AG04449 (cell line): ENCODE data around the gene PPARD.

Experiments used
- CTCF ChIA-PET: fragments of 350-600 bp; formaldehyde crosslinking; extraction: SDS; loops from one replicate; lab custom pipeline; 2021; ENCODE audit warnings: antibody characterized with exemption; lab: Yijun Ruan, JAX
- POLR2A ChIA-PET: fragments of 400-600, 350-600 bp; formaldehyde crosslinking; extraction: SDS; loops from one replicate; lab custom pipeline; 2020; ENCODE audit warnings: antibody characterized with exemption, inconsistent platforms; lab: Yijun Ruan, JAX
- DNase-seq: peaks from one replicate; pipeline ENCODE4 v3.0.0-alpha.2; 2010; ENCODE audit warnings: low read depth, low spot score
- H3K4me3 ChIP-seq: 2 replicates; pipeline ENCODE4 v1.5.1; 2011; ENCODE audit warnings: low read depth, mild to moderate bottlenecking, control low read depth, low read length
- TF ChIP-seq, protein P1 (sequence below): IDR thresholded peaks from one replicate; pipeline ENCODE4 v1.5.1; 2011; ENCODE audit warnings: mild to moderate bottlenecking, moderate library complexity, low read length, control low read depth, inconsistent platforms; ENCODE audit not compliant: insufficient read depth; ENCODE audit errors: missing control alignments

PPARD gene

GRCh38 chr6:35441205-35441604 lies 98.8 kb downstream of the PPARD start:
- POLR2A ChIA-PET: no interaction called here
- CTCF ChIA-PET: interaction anchor here (1.5 to 14.6 kb wide), 3 partner anchors 8 to 96 kb away, joined by 3 to 430 read pairs (median 91); partner anchors contain the start of genes FANCE and PPARD
- no peak overlapping the region for H3K4me3 ChIP-seq
- DNase-seq: no peak
- TF ChIP-seq, protein P1, sequence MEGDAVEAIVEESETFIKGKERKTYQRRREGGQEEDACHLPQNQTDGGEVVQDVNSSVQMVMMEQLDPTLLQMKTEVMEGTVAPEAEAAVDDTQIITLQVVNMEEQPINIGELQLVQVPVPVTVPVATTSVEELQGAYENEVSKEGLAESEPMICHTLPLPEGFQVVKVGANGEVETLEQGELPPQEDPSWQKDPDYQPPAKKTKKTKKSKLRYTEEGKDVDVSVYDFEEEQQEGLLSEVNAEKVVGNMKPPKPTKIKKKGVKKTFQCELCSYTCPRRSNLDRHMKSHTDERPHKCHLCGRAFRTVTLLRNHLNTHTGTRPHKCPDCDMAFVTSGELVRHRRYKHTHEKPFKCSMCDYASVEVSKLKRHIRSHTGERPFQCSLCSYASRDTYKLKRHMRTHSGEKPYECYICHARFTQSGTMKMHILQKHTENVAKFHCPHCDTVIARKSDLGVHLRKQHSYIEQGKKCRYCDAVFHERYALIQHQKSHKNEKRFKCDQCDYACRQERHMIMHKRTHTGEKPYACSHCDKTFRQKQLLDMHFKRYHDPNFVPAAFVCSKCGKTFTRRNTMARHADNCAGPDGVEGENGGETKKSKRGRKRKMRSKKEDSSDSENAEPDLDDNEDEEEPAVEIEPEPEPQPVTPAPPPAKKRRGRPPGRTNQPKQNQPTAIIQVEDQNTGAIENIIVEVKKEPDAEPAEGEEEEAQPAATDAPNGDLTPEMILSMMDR: no peak

DNA sequence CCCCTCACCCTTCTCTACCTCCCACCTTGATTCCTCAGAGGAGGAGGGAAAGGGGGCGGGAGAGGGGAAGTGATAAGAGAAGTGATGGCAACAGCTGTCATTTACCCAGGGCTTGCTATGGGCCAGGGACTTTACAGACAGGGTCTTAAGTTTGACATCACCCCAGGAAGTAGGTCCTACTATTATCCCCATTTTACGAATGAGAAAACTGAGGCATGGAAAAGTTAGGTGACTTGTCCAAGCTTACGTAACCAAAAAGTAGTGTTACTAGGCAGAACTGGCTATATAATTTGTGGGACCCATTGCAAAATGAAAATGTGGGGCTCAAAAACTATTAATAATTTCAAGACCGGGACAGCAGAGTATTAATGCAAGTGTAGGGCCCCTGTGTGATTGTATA lies 99.3 kb downstream of the PPARD start:
- H3K4me3 ChIP-seq: no peak overlapping the region
- TF ChIP-seq, protein P1: no peak
- ChIA-PET CTCF (interaction anchor here (10.5 to 14.6 kb wide), 2 partner anchors 8 to 96 kb away, joined by 91 to 430 read pairs; partner anchors contain the start of genes FANCE and PPARD), POLR2A (no interaction called here)
- no peak for DNase-seq

GRCh38 chr6:35442693-35443092 lies 100.3 kb downstream of the PPARD start:
- DNase-seq: no peak
- TF ChIP-seq, protein P1: no peak
- H3K4me3 ChIP-seq: no peak overlapping the region
- ChIA-PET CTCF (interaction anchor here (10.9 to 14.6 kb wide), 2 partner anchors 25 to 97 kb away, joined by 349 to 430 read pairs; partner anchors contain the start of gene PPARD), POLR2A (no interaction called here)

DNA sequence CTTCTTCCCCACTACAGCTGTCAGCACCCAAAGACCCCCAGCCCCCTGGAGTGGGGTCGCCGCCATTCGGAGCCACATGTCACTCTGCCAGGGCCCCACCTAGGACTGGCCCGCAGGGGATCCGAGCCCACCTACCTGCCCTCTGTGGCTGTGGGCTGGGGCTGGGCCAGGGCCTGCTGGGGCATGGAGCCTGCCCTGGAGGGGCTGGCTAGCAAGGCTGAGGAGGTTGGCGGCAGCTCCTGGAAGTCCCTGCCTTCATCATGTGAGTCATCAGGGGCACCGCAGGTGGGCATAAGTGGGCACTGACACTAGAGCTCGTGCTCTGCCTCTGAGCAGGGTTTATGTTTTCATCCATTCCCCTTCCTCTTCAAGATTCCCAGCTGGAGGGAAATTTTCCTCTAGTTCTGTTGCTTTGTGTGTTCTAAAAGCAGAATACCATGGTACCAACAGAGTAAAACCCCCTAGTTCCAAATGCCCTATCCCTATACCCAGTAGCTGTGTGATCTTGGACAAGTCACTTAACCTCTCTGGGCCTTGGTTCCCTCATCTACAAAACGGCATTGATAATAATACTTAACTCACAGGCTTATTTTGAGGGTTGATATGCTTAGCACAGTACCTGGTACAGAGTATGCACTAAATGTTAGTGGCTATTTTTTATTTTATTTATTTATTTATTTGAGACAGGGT lies 101.1 kb downstream of the PPARD start:
- TF ChIP-seq, protein P1: no peak
- ChIA-PET POLR2A (interaction anchor here (0.5 kb wide), 1 partner anchor 25 kb away, joined by 3 read pairs; the partner anchor contains the start of gene RPL10A), CTCF (interaction anchor here (0.7 to 14.6 kb wide), 4 partner anchors 10 to 98 kb away, joined by 3 to 430 read pairs (median 176); partner anchors contain the start of gene PPARD)
- no peak for DNase-seq
- no peak overlapping the region for H3K4me3 ChIP-seq

GRCh38 chr6:35445691-35446090 lies 103.3 kb downstream of the PPARD start:
- TF ChIP-seq, protein P1: no peak
- POLR2A ChIA-PET: no interaction called here
- no peak for DNase-seq
- CTCF ChIA-PET: interaction anchor here (6.9 to 14.6 kb wide), 4 partner anchors 28 to 149 kb away, joined by 54 to 430 read pairs (median 214); partner anchors contain the start of genes DEF6 and PPARD
- H3K4me3 ChIP-seq: no peak overlapping the region

DNA sequence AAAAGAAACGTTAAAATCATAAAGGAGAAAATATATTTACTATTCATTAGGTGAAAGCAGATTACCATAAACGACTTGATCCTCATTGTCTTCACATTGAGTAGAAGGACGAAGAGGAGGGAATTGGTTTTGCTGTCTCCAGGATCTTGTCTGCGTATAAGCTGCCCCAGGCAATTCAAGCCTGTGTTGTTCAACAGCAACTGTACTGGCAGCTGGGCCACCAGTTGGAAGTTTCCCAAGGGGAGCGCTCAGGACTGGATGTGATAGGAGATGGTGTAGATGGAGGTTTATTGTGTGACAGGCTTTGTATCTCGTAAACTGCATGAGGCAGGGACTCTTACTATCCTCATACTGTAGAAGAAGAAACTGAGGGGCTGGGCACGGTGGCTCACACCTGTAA lies 105.8 kb downstream of the PPARD start:
- no peak for DNase-seq
- ChIA-PET CTCF (interaction anchor here (0.6 to 14.6 kb wide), 21 partner anchors 11 to 339 kb away, joined by 3 to 430 read pairs (median 10); partner anchors contain the start of genes DEF6, PPARD and RPL10A), POLR2A (interaction anchor here (1.6 kb wide), 1 partner anchor 106 kb away, joined by 7 read pairs; the partner anchor contains the start of gene PPARD)
- H3K4me3 ChIP-seq: no peak overlapping the region
- TF ChIP-seq, protein P1: no peak
